ENCODE measurements around the gene PLAC1.

PLAC1 gene

DNA sequence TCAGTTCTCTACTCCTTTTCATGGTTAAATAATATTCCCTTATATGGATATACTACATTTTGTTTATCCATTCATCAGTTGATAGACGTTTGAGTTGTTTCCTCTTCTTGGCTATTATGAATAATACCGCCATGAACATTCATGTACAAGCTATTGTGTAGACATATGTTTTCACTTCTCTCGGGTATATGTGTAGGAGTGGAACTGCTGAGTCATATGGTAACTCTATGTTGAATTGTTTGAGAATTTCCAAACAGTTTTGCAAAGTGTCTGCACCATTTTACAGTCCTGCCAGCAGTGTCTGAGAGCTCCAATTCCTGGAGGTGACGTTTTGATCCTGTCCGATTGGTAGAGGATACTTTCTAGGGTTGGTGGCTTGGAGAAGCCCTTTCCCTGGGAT is 23.6 kb downstream of the PLAC1 start:
- TF ChIP-seq, protein P1, sequence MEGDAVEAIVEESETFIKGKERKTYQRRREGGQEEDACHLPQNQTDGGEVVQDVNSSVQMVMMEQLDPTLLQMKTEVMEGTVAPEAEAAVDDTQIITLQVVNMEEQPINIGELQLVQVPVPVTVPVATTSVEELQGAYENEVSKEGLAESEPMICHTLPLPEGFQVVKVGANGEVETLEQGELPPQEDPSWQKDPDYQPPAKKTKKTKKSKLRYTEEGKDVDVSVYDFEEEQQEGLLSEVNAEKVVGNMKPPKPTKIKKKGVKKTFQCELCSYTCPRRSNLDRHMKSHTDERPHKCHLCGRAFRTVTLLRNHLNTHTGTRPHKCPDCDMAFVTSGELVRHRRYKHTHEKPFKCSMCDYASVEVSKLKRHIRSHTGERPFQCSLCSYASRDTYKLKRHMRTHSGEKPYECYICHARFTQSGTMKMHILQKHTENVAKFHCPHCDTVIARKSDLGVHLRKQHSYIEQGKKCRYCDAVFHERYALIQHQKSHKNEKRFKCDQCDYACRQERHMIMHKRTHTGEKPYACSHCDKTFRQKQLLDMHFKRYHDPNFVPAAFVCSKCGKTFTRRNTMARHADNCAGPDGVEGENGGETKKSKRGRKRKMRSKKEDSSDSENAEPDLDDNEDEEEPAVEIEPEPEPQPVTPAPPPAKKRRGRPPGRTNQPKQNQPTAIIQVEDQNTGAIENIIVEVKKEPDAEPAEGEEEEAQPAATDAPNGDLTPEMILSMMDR (IDR thresholded peaks at IDR 0.05; ENCODE audit: low read length, missing control alignments), result no peak
- DNase-seq (ENCODE audit: low read depth), result peak; percentile 86

GRCh38 chrX:134633832-134634231 is 24.4 kb downstream of the PLAC1 start:
- no peak overlapping the region for H3K4me3 ChIP-seq (replicated peaks; ENCODE audit: low read depth, low read length)
- no peak for DNase-seq (ENCODE audit: low read depth)
- TF ChIP-seq, protein P1 (IDR thresholded peaks at IDR 0.05; ENCODE audit: low read length, missing control alignments), result no peak

More for the DNA sequence above, 23.6 kb downstream of the PLAC1 start:
- no peak overlapping the region for H3K4me3 ChIP-seq (replicated peaks; ENCODE audit: low read depth, low read length)

- TF ChIP-seq, protein P1 (IDR thresholded peaks at IDR 0.05; ENCODE audit: low read length, missing control alignments), result no peak
- DNase-seq (ENCODE audit: low read depth), result no peak
- no peak overlapping the region for H3K4me3 ChIP-seq (replicated peaks; ENCODE audit: low read depth, low read length)
Observed at GRCh38 chrX:134633394-134633793, 24.9 kb downstream of the PLAC1 start.

DNA sequence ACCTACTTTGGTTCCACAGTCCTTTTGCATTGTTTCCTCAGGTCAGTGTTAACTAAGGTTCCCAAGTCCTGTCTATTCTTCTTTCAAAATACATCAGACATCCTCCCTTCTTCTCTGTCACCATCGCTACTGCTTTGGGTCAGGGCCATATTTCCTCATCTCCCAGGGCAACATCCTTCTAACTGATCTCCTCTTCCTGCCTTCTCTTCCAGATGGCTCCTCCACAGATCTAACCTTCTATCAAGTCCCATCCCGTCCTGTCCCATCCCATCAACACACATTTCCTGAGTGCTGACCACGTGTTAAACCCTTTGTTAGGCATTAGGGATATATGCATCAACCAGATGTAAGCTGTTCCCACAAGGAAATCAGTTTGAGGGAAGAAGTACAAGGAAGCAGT is 25.9 kb downstream of the PLAC1 start:
- DNase-seq (ENCODE audit: low read depth), result peak; percentile 6
- H3K4me3 ChIP-seq (replicated peaks; ENCODE audit: low read depth, low read length), result no peak overlapping the region
- TF ChIP-seq, protein P1 (IDR thresholded peaks at IDR 0.05; ENCODE audit: low read length, missing control alignments), result no peak

GRCh38 chrX:134631426-134632346 is 26.6 kb downstream of the PLAC1 start:
- no peak overlapping the region for H3K4me3 ChIP-seq (replicated peaks; ENCODE audit: low read depth, low read length)
- peak; percentile 67 for DNase-seq (ENCODE audit: low read depth)
- TF ChIP-seq, protein P1 (IDR thresholded peaks at IDR 0.05; ENCODE audit: low read length, missing control alignments), result no peak

DNA sequence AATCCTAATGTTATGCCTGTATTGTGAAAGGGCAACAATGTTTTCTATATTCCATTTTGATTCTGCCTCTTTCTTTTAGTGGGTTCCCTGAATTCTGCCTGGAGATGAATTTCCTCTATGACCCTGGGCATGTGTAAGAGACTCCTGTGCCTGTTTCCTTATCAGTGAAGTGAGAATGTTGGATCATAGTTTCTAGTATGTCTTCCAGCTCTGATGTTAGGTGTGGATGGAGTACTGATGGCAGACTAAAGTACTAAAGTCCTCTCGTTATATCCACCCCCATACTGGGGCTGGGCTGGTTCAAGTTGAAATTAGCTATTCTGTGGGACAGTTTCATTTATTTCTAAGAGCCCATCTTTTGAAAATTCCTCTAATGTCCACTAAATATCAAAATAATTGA is 29.6 kb downstream of the PLAC1 start:
- TF ChIP-seq, protein P1 (IDR thresholded peaks at IDR 0.05; ENCODE audit: low read length, missing control alignments), result no peak
- no peak for DNase-seq (ENCODE audit: low read depth)
- H3K4me3 ChIP-seq (replicated peaks; ENCODE audit: low read depth, low read length), result no peak overlapping the region
